H9 (cell line): Measurements from ENCODE around the gene GPR146. TPM values are rescaled to one million over a fixed set of nuclear protein-coding genes. Genes with fewer than 3 reads are reported as not detected.
A peak's percentile ranks its signal among the peaks of the same experiment; 100 is the strongest.

Experiments used
- DNase-seq: peaks from one replicate; pipeline ENCODE4 v3.0.0-alpha.2; 2017
- H2AFZ ChIP-seq: one replicate; pipeline ENCODE4 v1.6.1; 2013; ENCODE audit warnings: mild to moderate bottlenecking, low read length, control low read depth, moderate library complexity
- H2AK5ac ChIP-seq: 2 replicates; pipeline ENCODE4 v1.6.1; 2013; ENCODE audit warnings: low read length, control low read depth, mixed read lengths; ENCODE audit not compliant: insufficient read length
- H2BK120ac ChIP-seq: one replicate; pipeline ENCODE4 v1.6.1; 2013; ENCODE audit warnings: low read depth, mild to moderate bottlenecking, low read length, control low read depth, inconsistent platforms; ENCODE audit not compliant: poor library complexity, severe bottlenecking
- H2BK12ac ChIP-seq: 2 replicates; pipeline ENCODE4 v1.6.1; 2013; ENCODE audit warnings: low read length, control low read depth, mixed read lengths, low read depth; ENCODE audit not compliant: insufficient read length
- H2BK15ac ChIP-seq: 2 replicates; pipeline ENCODE4 v1.6.1; 2013; ENCODE audit warnings: low read depth, low read length, control low read depth
- H2BK20ac ChIP-seq: one replicate; pipeline ENCODE4 v1.6.1; 2013; ENCODE audit warnings: low read depth, mild to moderate bottlenecking, low read length, control low read depth, inconsistent platforms; ENCODE audit not compliant: poor library complexity, severe bottlenecking
- H2BK5ac ChIP-seq: 2 replicates; pipeline ENCODE4 v1.6.1; 2013; ENCODE audit warnings: low read length, control low read depth, mixed read lengths; ENCODE audit not compliant: insufficient read length
- H3K14ac ChIP-seq: 2 replicates; pipeline ENCODE4 v1.6.1; 2013; ENCODE audit warnings: low read length, control low read depth; ENCODE audit not compliant: insufficient read depth
- H3K18ac ChIP-seq: 2 replicates; pipeline ENCODE4 v1.6.1; 2013; ENCODE audit warnings: low read depth, mild to moderate bottlenecking, mixed read lengths, low read length, control low read depth; ENCODE audit not compliant: insufficient read length
- H3K23ac ChIP-seq: 2 replicates; pipeline ENCODE4 v1.6.1; 2013; ENCODE audit warnings: low read length, control low read depth, mixed read lengths, low read depth; ENCODE audit not compliant: insufficient read length
- H3K23me2 ChIP-seq: 2 replicates; pipeline ENCODE4 v1.6.1; 2013; ENCODE audit warnings: low read depth, mild to moderate bottlenecking, mixed read lengths, low read length, control low read depth; ENCODE audit not compliant: insufficient read length, poor library complexity, severe bottlenecking
- H3K27ac ChIP-seq: 2 replicates; pipeline ENCODE4 v1.5.1; 2013; ENCODE audit warnings: low read length, control low read depth, mixed read lengths, low read depth; ENCODE audit not compliant: insufficient read length
- H3K27me3 ChIP-seq: 2 replicates; pipeline ENCODE4 v1.6.1; 2013; ENCODE audit warnings: low read length, control low read depth, inconsistent platforms; ENCODE audit not compliant: insufficient read depth
- H3K4ac ChIP-seq: 2 replicates; pipeline ENCODE4 v1.6.1; 2013; ENCODE audit warnings: low read depth, mild to moderate bottlenecking, control low read depth, inconsistent platforms, low read length, moderate library complexity
- H3K4me1 ChIP-seq: 2 replicates; pipeline ENCODE4 v1.6.1; 2013; ENCODE audit warnings: low read length, control low read depth, inconsistent platforms; ENCODE audit not compliant: insufficient read depth
- H3K4me2 ChIP-seq: 2 replicates; pipeline ENCODE4 v1.6.1; 2013; ENCODE audit warnings: low read length, control low read depth, mixed read lengths; ENCODE audit not compliant: insufficient read length, insufficient read depth
- H3K56ac ChIP-seq: 2 replicates; pipeline ENCODE4 v1.6.1; 2013; ENCODE audit warnings: low read depth, mild to moderate bottlenecking, mixed read lengths, low read length, control low read depth; ENCODE audit not compliant: insufficient read length
- H3K79me1 ChIP-seq: 2 replicates; pipeline ENCODE4 v1.6.1; 2013; ENCODE audit warnings: low read depth, mild to moderate bottlenecking, moderate library complexity, low read length, control low read depth, inconsistent platforms; ENCODE audit not compliant: insufficient read depth, poor library complexity, severe bottlenecking
- H3K79me2 ChIP-seq: 2 replicates; pipeline ENCODE4 v1.6.1; 2013; ENCODE audit warnings: low read length, control low read depth, inconsistent platforms; ENCODE audit not compliant: insufficient read depth
- H3K9ac ChIP-seq: 2 replicates; pipeline ENCODE4 v1.6.1; 2013; ENCODE audit warnings: low read length, control low read depth, mixed read lengths; ENCODE audit not compliant: insufficient read length; ENCODE audit errors: extremely low read depth
- H3K9me3 ChIP-seq: one replicate; pipeline ENCODE4 v1.6.1; 2013; ENCODE audit warnings: low read depth, low read length, inconsistent platforms; ENCODE audit not compliant: control insufficient read depth
- H3T11ph ChIP-seq: one replicate; pipeline ENCODE4 v1.6.1; 2013; ENCODE audit warnings: mild to moderate bottlenecking, low read length, control low read depth, inconsistent platforms
- H4K20me1 ChIP-seq: one replicate; pipeline ENCODE4 v1.6.1; 2013; ENCODE audit not compliant: control insufficient read depth, insufficient read length, insufficient read depth
- H4K5ac ChIP-seq: 2 replicates; pipeline ENCODE4 v1.6.1; 2013; ENCODE audit warnings: low read depth, mild to moderate bottlenecking, mixed read lengths, low read length, control low read depth; ENCODE audit not compliant: insufficient read length
- H4K8ac ChIP-seq: replicated peaks from 2 replicates; pipeline ENCODE4 v1.6.1; 2013; ENCODE audit warnings: low read length, control low read depth, mixed read lengths, low read depth; ENCODE audit not compliant: insufficient read length
- H4K91ac ChIP-seq: 2 replicates; pipeline ENCODE4 v1.6.1; 2013; ENCODE audit warnings: low read depth, mild to moderate bottlenecking, moderate library complexity, mixed read lengths, low read length, control low read depth; ENCODE audit not compliant: insufficient read length
- H3K27ac Mint-ChIP-seq, 3 experiments: 2 replicates in 2 of 3; 3 replicates in 1 of 3; pipeline ENCODE4 v1.8.0; 2020 to 2021; ENCODE audit warnings: mixed read lengths in 3 of 3, mild to moderate bottlenecking in 1 of 3, moderate library complexity in 1 of 3
- H3K27me3 Mint-ChIP-seq: 2 replicates; pipeline ENCODE4 v1.8.0; 2021; ENCODE audit warnings: low read depth, mild to moderate bottlenecking, moderate library complexity, mixed read lengths
- H3K36me3 Mint-ChIP-seq, 3 experiments: 2 replicates in 2 of 3; 3 replicates in 1 of 3; pipeline ENCODE4 v1.8.0; 2020 to 2021; ENCODE audit warnings: low read depth in 3 of 3, mixed read lengths in 3 of 3; ENCODE audit not compliant: insufficient read depth in 1 of 3
- H3K4me1 Mint-ChIP-seq, 2 experiments: 2 replicates each; pipeline ENCODE4 v1.8.0; 2020; ENCODE audit warnings: mixed read lengths in 2 of 2
- H3K4me3 Mint-ChIP-seq, 2 experiments: 2 replicates in 1 of 2; 3 replicates in 1 of 2; pipeline ENCODE4 v1.8.0; 2020 to 2021; ENCODE audit warnings: mild to moderate bottlenecking in 2 of 2, mixed read lengths in 2 of 2, moderate library complexity in 1 of 2
- H3K9me3 Mint-ChIP-seq, 2 experiments: 2 replicates in 1 of 2; 3 replicates in 1 of 2; pipeline ENCODE4 v1.8.0; 2020; ENCODE audit warnings: mild to moderate bottlenecking in 2 of 2, mixed read lengths in 2 of 2, moderate library complexity in 1 of 2
- CTCF ChIP-seq: fragments of 200-600 bp; sonication (generic); conservative IDR thresholded peaks from 3 replicates; pipeline ENCODE4 v1.8.0; 2021; ENCODE audit warnings: antibody characterized with exemption, mild to moderate bottlenecking
- WGBS: extraction: QIAGEN DNeasy Blood & Tissue Kit; methylation state at CpG from one replicate; pipeline ENCODE4 v1.1.7; 2013; ENCODE audit warnings: missing lambda C conversion rate, low lambda C conversion rate, mixed read lengths; ENCODE audit not compliant: insufficient read length; ENCODE audit errors: extremely low coverage; 5-methylcytosine and 5-hydroxymethylcytosine counted together
- total RNA-seq: library from RNA; stranded (reverse); gene quantifications from 2 replicates; pipeline ENCODE4 v1.2.1, GENCODE V29; 2021

Gene GPR146
- total RNA-seq, 1 experiment from 2014 or later, result 1.4 TPM

DNA sequence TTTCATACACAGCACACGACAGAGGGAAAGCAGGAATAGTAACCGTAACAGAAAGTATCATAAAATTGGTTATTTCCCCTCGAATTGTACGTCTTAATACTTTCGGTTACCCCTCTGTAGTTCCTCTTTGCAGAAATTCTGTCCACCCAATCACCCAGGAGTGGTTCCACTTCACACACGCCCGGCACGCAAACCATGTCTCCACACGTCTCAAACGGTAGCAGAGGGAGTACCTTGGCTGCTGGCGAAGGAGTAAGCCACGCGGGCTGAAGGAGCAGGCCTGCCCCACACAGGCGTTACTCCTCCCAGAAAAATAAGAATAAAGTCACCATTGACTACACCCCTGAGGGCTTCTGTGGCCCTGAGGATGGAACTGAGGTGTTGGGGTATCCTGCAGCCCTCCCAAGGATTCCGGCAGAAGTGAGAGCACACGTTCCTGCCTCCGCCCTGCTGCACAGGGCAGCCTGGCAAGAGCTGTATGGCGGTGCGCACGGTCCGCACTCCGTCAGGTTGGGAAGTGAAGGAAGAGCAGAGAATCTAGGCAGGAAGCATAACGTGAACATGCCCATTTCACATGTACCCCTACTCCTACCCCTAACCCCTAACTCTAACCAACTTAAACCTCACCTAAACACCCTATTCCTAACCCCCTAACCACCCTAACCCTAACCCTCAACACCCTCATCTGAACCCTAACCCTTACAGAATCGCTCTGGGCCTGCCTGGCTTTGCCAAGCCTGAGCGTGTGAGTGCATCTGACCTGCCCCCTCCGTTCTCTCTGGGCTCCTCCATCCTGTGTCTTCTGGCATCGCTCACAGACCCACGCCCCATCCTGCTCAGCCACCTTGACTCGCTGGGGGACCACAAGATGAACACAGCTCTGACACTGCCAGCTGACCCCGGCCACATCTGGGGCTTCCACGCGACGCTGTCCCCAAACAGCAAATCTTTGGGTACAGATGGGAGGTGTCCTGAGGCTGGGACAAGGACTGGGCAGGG, 18.2 kb downstream of the GPR146 start:
- Histone ChIP-seq H4K5ac (no peak overlapping the region), H3K27me3 (no peaks in the 10 kb centered on the region), H4K20me1 (no peaks in the 10 kb centered on the region), H3T11ph (no peak overlapping the region), H4K8ac (no peak overlapping the region), H3K23me2 (no peaks in the 10 kb centered on the region), H3K4me2 (no peak overlapping the region), H2AFZ (no peak overlapping the region), H3K4me1 (no peaks in the 10 kb centered on the region), H3K23ac (no peak overlapping the region), H3K79me1 (no peaks in the 10 kb centered on the region), H2AK5ac (no peak overlapping the region), H2BK12ac (no peak overlapping the region), H4K91ac (no peak overlapping the region), H3K27ac (no peak overlapping the region), H2BK5ac (no peak overlapping the region), H3K79me2 (no peaks in the 10 kb centered on the region), H3K4ac (no peak overlapping the region), H3K9ac (no peak overlapping the region), H3K56ac (no peak overlapping the region), H3K9me3 (no peaks in the 10 kb centered on the region), H3K14ac (no peak overlapping the region), H3K18ac (no peak overlapping the region), H2BK120ac (no peak overlapping the region), H2BK20ac (no peak overlapping the region), H2BK15ac (no peak overlapping the region)
- no peak overlapping the region for H3K4me3 Mint-ChIP-seq
- no CpG with 5 or more reads among the region's 33 CpGs for WGBS
- H3K9me3 Mint-ChIP-seq, result no peaks in the 10 kb centered on the region
- DNase-seq, result no peak
- peaks cover 0 to 4% (median 2%) of the 10 kb centered on the region in 3 experiments; a peak in 2 of 7 replicates for H3K36me3 Mint-ChIP-seq
- H3K27ac Mint-ChIP-seq, result peak overlapping the region in 1 of 3 experiments; percentile 18; a peak in 1 of 7 replicates
- H3K27me3 Mint-ChIP-seq, result peaks cover 3% of the 10 kb centered on the region
- TF ChIP-seq CTCF, result no peak
- H3K4me1 Mint-ChIP-seq, result peaks cover 14 to 24% of the 10 kb centered on the region in 2 experiments
